ENCODE measurements around the gene APEH.
A peak's percentile ranks its signal among the peaks of the same experiment; 100 is the strongest.

DNA sequence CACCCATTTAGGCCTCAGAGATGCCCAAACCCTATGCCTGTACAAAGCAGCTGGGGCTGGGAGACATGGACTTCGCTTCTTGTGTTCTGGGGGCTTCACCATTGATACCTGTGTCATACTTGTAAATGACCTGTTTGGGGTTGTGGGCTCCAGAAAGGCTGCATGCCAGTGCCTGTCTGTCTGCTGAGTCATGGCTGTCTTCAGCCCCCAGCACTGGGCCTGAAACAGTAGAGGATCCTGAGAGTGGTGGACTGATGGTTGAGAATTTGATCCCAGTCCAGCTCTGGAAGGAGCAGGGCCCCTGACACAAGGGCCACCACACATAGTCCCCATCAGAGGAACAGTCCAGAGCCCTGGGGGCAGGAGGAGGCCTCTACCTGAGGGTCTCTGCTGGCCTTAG lies 24.6 kb upstream of the APEH start:
- TF ChIP-seq, protein P1, sequence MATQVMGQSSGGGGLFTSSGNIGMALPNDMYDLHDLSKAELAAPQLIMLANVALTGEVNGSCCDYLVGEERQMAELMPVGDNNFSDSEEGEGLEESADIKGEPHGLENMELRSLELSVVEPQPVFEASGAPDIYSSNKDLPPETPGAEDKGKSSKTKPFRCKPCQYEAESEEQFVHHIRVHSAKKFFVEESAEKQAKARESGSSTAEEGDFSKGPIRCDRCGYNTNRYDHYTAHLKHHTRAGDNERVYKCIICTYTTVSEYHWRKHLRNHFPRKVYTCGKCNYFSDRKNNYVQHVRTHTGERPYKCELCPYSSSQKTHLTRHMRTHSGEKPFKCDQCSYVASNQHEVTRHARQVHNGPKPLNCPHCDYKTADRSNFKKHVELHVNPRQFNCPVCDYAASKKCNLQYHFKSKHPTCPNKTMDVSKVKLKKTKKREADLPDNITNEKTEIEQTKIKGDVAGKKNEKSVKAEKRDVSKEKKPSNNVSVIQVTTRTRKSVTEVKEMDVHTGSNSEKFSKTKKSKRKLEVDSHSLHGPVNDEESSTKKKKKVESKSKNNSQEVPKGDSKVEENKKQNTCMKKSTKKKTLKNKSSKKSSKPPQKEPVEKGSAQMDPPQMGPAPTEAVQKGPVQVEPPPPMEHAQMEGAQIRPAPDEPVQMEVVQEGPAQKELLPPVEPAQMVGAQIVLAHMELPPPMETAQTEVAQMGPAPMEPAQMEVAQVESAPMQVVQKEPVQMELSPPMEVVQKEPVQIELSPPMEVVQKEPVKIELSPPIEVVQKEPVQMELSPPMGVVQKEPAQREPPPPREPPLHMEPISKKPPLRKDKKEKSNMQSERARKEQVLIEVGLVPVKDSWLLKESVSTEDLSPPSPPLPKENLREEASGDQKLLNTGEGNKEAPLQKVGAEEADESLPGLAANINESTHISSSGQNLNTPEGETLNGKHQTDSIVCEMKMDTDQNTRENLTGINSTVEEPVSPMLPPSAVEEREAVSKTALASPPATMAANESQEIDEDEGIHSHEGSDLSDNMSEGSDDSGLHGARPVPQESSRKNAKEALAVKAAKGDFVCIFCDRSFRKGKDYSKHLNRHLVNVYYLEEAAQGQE (IDR thresholded peaks at IDR 0.05; ENCODE audit: borderline replicate concordance): no peak
- TF ChIP-seq, protein P1 (CRISPR knock-in tag; IDR thresholded peaks at IDR 0.05; ENCODE audit: low read depth): no peak
- TF ChIP-seq HDAC2 (IDR thresholded peaks at IDR 0.05): no peak
- no peak for TF ChIP-seq ZNF57 (CRISPR knock-in tag; IDR thresholded peaks at IDR 0.05)
- TF ChIP-seq MAFK (IDR thresholded peaks at IDR 0.05; ENCODE audit: low read length): peak; percentile 12; the same call in 1 of the 2 replicates
- TF ChIP-seq ZNF583 (CRISPR knock-in tag; IDR thresholded peaks at IDR 0.05): no peak
- no peak for TF ChIP-seq RFX5 (IDR thresholded peaks at IDR 0.05; ENCODE audit: low read depth, low read length)
- TF ChIP-seq ZC3H11A (IDR thresholded peaks at IDR 0.05; ENCODE audit: low read depth, low read length): no peak
- no peak for TF ChIP-seq ZBTB1 (CRISPR knock-in tag; IDR thresholded peaks at IDR 0.05; ENCODE audit: borderline replicate concordance, low read depth)
- TF ChIP-seq PPARD (CRISPR knock-in tag; IDR thresholded peaks at IDR 0.05): no peak
- no peak for TF ChIP-seq SRSF7 (optimal IDR thresholded peaks at IDR 0.05; ENCODE audit: low read depth, low read length)
- no peak for TF ChIP-seq EZH2 (IDR thresholded peaks at IDR 0.05; ENCODE audit: borderline replicate concordance, low read depth, low read length)
- TF ChIP-seq RCOR1 (IDR thresholded peaks at IDR 0.05; ENCODE audit: borderline replicate concordance in 1 of 2, low read depth in 2 of 2, low read length in 2 of 2): no peak
